Measurements from ENCODE around the gene POP5.
A peak's percentile ranks its signal among the peaks of the same experiment; 100 is the strongest.

Gene POP5

DNA sequence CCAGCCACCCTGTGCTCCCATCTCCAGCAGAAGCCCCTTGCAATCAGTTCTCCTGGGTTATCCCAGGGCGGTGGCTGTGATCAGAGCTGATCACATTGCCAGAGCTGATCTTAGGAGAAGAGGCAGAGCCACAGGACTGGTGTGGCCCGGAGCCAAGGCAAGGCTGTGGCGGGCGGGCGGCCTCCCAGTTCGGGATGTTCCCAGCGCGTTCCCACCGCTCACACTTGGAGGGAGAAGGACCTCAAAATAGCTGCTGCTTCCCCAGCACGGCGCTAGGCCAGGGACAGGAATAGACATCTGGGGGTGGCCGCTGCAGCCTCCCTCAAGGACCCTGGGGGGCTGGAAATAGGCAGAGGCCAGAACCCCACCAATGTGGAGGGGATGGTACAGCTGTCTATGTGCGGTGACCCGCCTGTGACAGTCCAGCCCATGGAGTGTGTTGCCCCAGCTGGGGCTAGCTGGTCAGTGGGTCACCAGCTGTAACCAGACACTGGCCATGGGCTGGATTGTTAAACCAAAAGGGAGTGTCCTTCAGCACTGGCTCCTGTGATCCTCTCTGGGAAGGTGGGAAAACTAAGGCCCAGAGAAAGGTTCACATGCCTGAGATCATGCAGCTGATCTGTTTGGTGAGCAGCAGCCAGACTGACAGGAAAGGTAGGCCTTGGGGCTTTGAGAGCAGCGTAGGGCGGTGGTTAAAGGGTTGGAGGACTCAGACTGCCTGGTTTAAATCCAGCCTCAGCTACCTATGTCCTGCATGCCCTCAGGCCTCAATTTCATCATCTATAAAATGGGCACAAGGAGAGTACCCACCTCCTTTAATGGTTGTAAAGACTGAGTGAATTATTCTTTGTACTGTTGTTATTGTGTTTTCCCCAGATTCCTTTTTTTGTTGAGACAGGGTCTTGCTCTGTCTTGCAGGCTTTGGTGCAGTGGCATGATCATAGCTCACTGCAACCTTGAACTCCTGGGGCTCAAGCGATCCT lies 8.0 kb upstream of the POP5 start:
- no peak for DNase-seq

DNA sequence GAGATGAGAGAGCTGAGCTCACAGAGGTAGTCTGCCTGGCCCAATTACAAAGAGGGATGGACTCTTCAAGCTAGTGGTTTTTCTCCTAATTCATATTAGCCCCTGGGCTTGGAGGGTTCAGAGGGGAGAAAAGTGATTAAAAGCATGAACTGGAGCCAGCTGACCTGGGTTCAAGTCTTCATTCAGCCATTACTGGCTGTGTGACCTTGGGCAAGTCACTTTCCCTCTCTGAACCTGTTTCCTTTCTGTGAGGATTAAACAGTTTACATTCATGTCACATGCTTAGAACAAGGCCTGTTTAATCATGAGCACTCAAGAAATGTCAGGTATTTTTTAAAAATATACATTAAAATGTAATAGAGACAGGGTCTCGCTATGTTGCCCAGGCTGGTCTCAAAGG lies 7.2 kb upstream of the POP5 start:
- no peak for DNase-seq

DNA sequence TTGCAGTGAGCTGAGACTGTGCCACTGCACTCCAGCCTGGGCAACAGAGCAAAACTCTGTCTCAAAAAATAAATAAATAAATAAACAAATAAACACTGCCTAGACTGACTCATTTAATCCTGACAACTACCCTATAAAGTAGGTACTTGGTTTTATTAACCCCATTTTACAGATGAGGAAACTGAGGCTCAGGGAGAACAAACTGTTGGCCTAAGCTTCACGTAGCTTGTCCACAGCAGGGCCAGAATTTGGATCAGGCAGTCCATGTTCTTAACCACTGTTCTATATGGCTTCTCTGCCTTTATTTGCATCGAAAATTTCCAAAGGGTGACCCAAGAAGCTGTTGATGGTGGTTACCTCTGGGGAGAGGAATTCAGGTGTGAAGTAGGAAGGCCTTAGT lies 5.7 kb upstream of the POP5 start:
- DNase-seq: no peak

DNA sequence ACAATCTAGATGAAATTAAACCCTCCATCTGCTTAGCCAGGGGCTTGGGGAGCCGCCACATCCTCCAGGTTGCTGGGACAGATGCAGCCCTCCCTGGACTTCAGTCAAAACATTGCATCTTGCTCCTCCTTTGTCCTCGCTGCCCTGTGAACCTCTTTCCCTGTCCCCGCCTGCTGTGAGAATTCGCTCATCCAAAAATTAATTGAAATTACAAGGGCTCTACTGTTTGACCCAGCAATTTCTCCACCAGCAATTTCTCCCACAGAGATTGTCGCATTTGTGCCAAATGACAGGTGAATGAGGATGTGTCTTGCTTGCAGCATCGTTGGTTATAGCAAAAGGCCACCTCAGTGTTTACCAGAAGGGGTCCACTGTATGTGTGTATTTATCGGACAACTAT lies 5.0 kb upstream of the POP5 start:
- DNase-seq: no peak

DNA sequence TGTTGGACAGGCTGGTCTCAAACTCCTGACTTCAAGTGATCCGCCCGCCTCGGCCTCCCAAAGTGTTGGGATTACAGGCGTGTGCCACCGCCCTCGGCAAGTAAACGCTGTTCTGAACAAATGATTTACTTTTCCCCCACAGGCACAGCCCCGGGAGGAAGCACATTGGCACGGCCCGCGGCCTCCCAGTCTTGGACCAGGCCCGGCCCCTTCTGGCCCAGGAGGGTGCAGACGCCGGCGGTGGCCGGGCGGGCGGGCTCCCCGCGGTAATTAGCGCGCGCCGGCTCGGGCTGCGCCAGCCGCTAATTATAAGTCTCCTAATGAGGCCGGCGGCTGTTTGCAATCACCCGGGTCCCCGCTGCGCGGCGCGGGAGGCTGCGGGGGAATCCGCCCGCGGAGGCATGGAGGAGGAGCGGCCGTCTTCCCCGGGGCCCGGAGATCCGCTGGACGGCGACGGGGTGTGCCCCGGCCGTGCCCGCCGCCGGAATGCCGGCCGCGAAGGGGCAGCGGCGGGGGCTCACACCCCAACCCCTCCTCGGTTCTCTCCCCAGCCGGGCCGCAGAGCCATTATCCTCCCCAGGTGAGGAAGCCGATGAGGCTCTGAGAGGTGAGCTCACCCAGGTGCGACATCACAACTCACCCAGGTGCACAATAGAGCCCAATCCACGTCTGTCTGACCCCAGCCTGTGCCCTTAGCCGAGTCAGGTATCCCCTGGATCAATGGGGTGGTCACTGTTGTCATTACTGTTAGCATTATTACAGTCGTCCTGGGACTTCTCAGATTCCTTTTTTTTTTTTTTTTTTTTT lies 3.3 kb upstream of the POP5 start:
- peak; percentile 64 for DNase-seq

DNA sequence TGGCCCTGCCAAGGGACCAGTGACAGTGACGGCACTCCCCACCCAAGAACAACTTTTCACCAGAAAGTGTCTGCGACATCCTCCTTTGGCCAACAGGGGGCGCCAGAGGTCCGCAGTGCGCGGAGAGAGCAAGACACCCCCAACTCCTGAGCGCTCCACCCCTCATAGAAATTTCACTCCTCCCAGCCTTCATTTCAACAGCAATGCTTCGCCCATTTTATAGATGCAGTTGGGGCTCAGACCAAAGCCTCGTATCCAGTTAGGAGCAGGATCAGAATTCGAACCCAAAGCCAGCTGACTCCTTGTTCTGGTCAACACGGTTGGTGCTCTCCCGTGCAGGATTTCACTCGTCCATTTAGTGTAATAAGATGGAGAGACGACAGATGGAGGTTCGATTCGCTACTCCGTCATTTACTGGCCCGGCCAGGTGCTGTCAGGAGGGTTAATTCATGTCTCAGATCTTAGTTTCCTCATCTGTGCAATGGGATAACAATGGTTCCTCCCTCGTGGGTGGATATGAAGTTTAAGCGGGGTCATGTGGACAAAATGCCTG lies 2.4 kb upstream of the POP5 start:
- DNase-seq: peak; percentile 88

DNA sequence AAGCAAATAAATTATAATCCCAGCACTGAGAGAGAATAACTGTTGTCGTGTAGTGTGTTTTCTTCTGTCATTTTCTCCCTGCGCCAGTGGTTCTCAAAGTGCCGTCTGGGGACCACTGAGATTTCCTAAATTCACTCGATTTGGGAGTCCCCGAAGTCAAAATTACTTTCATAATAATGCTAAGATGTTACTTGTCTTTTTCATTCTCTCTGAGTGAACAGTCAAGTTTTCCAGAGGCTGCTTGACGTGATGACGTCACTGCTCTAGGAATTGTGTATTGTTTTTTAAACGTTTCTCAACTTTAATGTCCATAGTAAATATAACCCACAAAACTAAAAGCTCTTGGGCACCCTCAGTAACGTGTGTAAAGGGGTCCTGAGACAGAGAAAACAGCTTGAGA lies 796 bp upstream of the POP5 start:
- DNase-seq: peak; percentile 33

DNA sequence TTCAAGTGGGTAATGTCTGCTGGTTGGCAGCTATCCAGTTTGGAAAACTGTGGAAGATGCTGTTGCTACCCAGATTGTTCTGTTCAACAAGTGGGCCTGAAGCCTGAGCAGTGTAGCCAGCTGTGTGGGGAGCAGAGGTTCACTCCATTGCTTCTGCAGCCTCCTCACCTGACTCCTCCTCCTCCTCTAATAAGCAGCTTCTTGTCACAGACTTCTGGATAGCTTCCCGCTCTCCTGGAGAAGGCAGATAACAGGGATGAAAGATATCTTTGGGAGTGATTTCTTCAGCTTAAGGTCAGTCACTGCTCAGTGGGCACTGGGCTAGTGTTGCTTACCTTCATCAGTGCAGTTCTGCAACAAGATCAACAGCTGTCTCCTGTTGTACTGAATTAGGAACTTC lies 2.0 kb downstream of the POP5 start:
- no peak for DNase-seq

DNA sequence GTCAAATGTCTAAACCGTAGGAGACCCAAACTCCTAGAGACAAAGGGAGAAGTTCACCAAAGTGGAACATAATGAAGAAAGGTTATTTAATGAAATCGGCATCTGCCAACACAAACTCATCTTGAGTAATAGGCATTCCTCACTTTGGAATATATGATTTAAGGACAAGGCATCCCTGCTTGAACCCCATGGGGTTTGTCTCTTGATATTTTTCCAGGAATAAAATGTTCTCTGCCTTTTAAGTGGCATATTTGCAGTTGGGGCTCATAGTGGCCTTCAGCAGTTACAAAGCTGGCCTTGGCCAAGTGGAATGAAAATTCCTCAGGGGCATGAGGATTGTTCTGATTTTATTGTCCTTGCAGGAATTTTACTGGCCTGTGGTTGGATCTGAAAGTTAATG lies 7.1 kb downstream of the POP5 start:
- no peak for DNase-seq

DNA sequence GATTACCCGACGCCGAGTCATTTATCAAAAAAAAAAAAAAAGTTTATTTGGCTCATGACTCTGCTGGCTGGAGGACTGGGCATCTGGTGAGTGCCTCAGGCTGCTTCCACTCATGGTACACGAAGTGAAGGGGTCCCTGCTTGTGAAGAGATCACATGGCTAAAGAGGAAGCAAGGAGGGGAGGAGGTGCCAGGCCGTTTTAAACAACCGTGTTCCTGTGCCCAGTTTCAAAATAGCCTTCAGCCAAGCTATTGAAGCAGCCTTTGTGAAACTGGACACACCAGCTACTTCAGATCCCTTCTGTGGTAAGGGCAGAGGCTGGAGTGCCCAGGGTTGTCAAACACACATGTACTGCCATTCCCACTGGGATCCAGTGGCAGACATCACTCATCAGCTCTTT lies 7.6 kb downstream of the POP5 start:
- DNase-seq: no peak

DNA sequence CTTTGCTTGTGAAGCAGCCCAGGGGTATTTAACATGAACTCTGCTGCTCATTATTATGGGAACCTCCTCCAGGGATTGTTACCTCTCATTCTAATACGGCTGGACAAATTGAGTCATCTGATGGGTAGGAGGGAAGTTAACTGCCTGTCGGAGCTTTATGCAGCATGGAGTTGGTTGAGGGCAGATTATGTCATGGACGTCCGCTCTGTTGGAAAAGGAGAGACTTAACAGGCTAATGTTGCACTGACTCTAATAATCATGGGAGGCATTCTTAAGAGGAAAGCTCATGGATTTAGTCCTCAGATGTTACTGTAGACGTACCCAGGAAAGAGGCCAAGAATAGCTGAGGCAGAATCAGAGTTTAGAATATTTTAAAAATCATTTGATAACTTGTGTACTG lies 9.9 kb downstream of the POP5 start:
- DNase-seq: no peak

DNA sequence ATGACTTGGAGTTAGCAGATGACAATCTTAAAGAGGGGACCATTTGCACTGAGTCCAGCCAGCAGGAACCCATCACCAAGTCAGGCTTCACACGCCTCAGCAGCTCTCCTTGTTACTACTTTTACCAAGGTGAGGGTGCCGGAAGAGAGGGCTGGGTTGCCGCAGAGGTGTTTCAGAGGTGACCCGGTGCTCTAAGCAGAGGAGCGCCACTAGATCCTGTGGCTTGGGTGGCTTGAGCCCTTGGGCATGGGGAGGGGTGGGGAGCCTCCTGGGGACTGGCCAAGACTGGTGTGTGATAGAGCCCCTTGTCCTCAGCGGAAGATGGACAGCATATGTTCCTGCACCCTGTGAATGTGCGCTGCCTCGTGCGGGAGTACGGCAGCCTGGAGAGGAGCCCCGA lies 17.7 kb downstream of the POP5 start:
- no peak for DNase-seq

DNA sequence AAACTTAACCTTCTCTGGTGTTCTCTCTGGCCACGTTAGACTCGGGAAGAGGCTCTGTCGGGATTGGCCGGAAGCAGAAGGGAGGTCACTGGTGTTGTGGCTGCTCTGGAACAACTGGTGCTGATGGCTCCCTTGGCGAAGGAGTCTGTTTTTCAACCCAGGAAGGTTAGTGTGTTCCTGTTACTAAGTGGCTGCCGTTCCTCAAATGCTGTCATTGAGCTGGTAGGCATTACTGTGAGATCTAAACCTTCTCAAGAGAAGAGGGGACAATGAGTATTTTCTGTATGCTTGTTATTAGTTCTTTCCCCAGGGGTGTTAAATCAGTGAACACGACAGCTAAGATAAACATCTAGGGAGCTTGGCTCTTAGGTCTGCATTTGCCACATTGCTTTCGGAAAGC lies 18.3 kb downstream of the POP5 start:
- no peak for DNase-seq

DNA sequence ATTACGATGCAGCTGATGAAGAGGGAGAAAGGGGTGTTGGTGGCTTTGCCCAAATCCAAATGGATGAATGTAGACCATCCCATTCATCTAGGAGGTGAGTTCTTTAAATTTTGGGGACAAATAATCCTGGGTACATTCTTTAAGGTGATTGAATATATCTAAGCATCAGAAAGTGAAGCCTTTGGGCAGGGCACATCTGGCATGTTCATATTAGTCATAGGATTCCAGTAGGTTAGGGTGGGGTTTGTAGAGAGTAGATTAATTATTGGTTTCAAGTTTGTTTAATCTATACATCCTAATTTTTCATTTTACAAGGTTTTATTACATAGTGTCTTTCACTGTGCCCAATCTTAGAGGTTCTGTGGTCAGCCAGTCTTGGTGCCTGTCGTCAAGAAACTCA lies 23.6 kb downstream of the POP5 start:
- no peak for DNase-seq

DNA sequence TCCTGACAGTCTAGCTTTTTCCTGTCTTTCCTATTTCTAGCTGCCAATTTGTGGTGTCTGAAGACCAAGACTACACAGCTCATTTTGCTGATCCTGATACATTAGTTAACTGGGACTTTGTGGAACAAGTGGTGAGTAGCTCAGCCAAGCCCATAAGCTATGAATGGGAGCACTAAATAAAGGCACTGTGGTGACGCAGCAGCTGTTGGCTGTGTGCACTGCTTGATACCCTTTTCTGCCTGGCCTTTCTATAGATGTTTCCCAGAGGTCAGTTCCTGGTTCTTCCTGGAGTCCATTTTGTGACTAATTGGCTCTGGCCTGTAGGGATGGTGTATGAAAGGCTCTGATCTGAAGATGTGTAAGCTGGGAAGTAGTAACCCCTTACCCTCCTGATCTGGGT lies 26.5 kb downstream of the POP5 start:
- DNase-seq: no peak

DNA sequence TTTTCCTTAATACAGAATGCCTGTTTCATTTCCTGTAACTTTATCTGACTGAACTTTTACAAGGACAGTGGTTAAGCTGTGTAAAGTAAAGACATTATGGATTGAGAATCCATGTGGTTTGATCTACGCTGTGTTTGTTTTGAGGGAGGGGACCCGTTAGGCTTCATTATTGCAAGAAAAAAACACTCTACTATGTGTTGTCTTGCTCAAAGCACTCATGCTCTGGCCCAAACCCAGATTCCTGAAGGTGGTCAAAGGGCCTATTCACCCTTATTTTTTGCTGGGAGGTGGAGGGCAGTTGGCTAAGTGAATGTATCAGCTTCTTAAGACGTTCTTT lies 35.2 kb downstream of the POP5 start:
- DNase-seq: no peak

DNA sequence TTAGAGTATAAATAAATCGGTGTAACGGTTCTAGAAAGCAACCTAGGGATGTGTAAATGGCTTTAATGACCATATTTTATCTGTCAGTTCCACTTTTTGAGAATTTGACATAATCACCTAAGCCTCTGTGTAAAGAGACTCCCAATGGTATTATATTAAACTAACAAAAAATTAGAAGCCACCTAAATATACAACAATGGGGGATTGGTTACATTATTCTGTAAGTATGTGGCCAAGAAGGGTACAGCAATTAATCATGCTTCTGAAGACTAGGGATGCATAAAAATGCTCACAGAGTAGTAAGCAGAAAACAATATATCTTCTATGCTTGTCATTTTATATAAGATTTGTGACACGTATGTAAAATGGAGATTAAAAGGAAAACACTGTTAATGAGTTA lies 36.5 kb downstream of the POP5 start:
- DNase-seq: no peak

DNA sequence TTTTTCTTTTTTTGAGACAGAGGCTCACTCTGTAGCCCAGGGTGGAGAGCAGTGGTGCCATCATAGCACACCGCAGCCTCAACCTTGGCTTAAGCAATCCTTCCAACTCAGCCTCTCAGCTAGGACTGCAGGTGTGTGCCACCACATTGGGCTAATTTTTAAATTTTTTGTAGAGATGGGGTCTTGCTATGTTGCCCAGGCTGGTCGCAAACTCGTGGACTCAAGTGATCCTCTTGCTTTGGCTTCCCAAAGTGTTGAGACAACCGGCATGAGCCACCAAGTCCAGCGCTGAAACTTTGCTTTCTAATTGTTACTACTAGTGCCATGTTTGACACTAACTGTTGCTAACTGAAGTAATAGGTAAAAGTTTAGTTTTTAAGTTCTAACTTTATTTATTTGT lies 39.0 kb downstream of the POP5 start:
- DNase-seq: no peak

DNA sequence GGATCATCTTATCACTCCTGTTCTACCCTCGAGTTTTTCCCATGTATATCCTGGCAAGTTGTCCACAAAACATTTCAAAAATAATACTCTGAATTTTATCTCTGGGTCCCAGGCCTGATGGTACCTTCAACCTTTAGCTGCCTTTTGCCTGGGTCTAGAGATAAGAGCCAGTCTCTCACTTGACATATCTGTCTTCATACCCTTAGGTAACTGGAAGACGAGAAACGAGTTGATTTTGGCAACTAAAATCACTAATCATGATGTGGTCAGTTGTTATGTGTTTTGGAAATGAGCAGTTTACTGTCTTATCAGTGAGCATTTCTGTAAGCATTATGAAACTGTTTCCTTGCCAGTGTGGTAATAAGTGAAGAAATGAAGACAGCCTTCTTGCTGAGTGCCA lies 40.8 kb downstream of the POP5 start:
- DNase-seq: no peak

DNA sequence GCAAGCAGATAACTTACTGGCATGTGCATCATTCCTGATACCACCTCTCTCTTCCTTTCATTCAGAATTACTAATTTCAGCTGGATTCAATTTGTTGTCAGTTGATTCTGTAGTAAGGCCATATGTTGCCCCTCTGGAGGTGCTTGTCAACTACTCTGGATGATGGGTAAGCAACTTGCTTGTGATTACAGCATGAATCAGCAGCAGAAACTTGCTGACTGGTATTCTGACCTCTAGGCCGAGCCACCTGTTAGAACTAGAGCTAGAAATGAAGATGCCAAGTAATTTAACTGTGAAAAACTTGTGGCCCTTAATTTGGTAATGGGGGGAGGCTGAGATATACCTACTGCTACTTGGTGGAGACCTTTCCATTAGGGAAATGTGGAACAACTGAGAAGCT lies 41.9 kb downstream of the POP5 start:
- DNase-seq: peak; percentile 13

DNA sequence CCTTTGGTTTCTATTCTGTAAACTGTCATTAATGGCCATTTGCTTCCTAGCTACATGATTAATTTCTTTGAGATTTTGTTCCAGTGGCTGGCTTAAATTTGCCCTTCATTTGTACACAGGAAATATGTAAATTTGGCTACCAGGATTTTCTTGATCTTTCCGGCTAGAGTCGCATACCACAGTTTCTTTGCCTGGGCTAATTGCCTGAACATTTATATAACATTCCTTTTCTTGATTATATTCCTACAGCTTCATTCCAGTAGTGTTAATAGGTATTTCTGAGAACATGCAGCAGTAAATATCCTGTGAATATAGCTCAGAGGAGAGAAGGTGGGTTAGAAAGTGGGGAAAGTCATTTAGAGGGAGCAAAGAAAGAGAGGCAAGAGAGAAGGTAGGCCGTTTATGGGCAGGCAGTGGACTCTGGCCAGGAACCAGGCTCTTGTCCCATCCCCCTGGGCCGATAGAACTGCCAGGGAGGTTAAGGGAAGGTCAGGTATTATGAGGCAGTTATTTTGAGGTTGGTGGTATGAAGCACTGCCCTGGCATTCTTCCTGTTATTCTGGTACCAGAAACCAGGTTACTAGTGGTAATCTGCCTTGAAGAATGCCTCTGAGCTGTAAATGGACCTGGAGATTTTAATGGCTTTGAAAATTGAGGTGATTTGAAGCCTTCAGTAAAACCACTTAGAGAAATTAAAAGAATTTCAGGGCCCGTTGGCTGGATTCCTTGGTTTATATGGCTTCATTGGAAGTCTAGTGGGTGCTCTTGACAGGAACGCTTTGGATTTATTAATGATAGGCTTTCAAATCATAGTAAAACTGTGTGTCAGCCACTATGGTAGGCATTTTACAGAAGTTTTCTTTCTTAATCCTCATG lies 42.7 kb downstream of the POP5 start:
- no peak for DNase-seq

DNA sequence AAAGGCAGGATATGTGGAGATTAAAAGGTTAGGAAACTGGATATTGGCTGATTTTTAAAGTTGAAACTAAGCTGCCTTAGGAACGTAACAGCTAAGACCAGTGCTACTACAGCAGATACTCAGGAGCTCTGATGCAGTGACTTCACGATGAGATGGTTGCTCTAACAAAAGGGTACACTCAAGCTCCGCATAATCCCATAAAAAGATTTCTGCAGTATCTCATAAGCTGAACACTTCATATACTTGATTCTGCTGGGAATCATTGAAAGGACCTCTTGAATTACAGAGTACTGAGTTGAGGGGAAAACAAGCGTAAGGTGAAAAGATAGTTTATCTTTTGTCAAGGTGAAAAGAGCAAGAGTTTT lies 43.4 kb downstream of the POP5 start:
- no peak for DNase-seq
